Panc1 (cell line): Measurements from ENCODE around the gene NACAD. TPM values are rescaled to one million over a fixed set of nuclear protein-coding genes. Genes with fewer than 3 reads are reported as not detected.

ENCODE experiments used
- ATAC-seq: fragments of 200-7000 bp; cut with Tn5 transposase; 2 replicates; pipeline ENCODE4 v1.9.1; 2020; ENCODE audit warnings: mild to moderate bottlenecking, moderate library complexity
- BruUV-seq: library from RNA; stranded (reverse); fragments of 400-500 nt; replicated peaks from 2 replicates; lab custom pipeline; 2021; lab: Mats Ljungman, UMichigan
- CTCF ChIA-PET: fragments of 300-600 bp; sonication (Branson Sonifier 250); formaldehyde crosslinking; loops from one replicate; lab custom pipeline; 2022; ENCODE audit warnings: antibody characterized with exemption; lab: Charles Lee
- POLR2A ChIA-PET: fragments of 300-600 bp; sonication (Branson Sonifier 250); formaldehyde crosslinking; loops from one replicate; lab custom pipeline; 2022; ENCODE audit warnings: antibody characterized with exemption; lab: Charles Lee
- DNase-seq: peaks from one replicate; pipeline ENCODE4 v3.0.0-alpha.2; 2010; ENCODE audit warnings: low read depth, low spot score
- H3K27ac ChIP-seq: 2 replicates; pipeline ENCODE4 v1.5.1; 2011; ENCODE audit warnings: mild to moderate bottlenecking, low read length, inconsistent platforms
- H3K27me3 ChIP-seq: fragments of 200-500 bp; sonication (Bioruptor generic); 2 replicates; pipeline ENCODE4 v1.6.0; 2014; ENCODE audit warnings: low read length, inconsistent platforms; ENCODE audit not compliant: control insufficient read depth, insufficient read depth
- H3K36me3 ChIP-seq: fragments of 200-500 bp; sonication (Bioruptor generic); 2 replicates; pipeline ENCODE4 v1.5.1; 2014; ENCODE audit warnings: inconsistent platforms, mild to moderate bottlenecking, low read length, moderate library complexity; ENCODE audit not compliant: control insufficient read depth, insufficient read depth
- H3K4me1 ChIP-seq: 2 replicates; pipeline ENCODE4 v1.5.1; 2011; ENCODE audit warnings: inconsistent platforms, mild to moderate bottlenecking, low read length, moderate library complexity; ENCODE audit not compliant: control insufficient read depth, insufficient read depth
- H3K4me3 ChIP-seq, 2 experiments: 2 replicates each; pipeline ENCODE4 v1.5.1; 2011 to 2012; ENCODE audit warnings: low read depth in 2 of 2, low read length in 2 of 2, mild to moderate bottlenecking in 2 of 2, inconsistent platforms in 1 of 2, moderate library complexity in 1 of 2
- H3K9me3 ChIP-seq: fragments of 200-500 bp; sonication (Bioruptor generic); 2 replicates; pipeline ENCODE4 v1.5.1; 2014; ENCODE audit warnings: low read depth, mild to moderate bottlenecking, inconsistent platforms, low read length, moderate library complexity; ENCODE audit not compliant: control insufficient read depth, insufficient read depth
- POLR2AphosphoS5 ChIP-seq: IDR thresholded peaks from 2 replicates; pipeline ENCODE4 v1.6.1; 2012; ENCODE audit warnings: mild to moderate bottlenecking, low read depth, low read length, moderate library complexity
- SIN3A ChIP-seq: IDR thresholded peaks from 2 replicates; pipeline ENCODE4 v1.6.1; 2012; ENCODE audit warnings: low read depth, mild to moderate bottlenecking, low read length, moderate library complexity, borderline replicate concordance; ENCODE audit not compliant: insufficient read depth
- TCF7L2 ChIP-seq: IDR thresholded peaks from 2 replicates; pipeline ENCODE4 v1.6.1; 2011; ENCODE audit warnings: mild to moderate bottlenecking, low read depth, low read length, inconsistent platforms
- in situ Hi-C: cut with HindIII; loops from 2 replicates; pipeline ENCODE4 v1.10.0; 2016; ENCODE audit warnings: low sequenced_read_pairs, low pct_unique_long_range_greater_than_20kb
- intact Hi-C: fragments of 100-400 bp; cut with micrococcal nuclease; formaldehyde crosslinking; loops from one replicate; pipeline ENCODE4 v1.10.0; 2022; ENCODE audit not compliant: unreplicated experiment
- total RNA-seq: library from RNA; stranded (reverse); gene quantifications from one replicate; pipeline ENCODE4 v1.2.1, GENCODE V29; 2021; ENCODE audit not compliant: unreplicated experiment
- TF ChIP-seq, protein P1 (sequence below): fragments of 450-650 bp; IDR thresholded peaks from 2 replicates; pipeline ENCODE4 v1.5.1; 2017; ENCODE audit warnings: mild to moderate bottlenecking
- TF ChIP-seq, protein P2 (sequence below), 2 experiments: IDR thresholded peaks; 2 replicates each; pipeline ENCODE4 v1.6.1; 2011 to 2012; ENCODE audit warnings: low read depth in 2 of 2, control low read depth in 1 of 2, low read length in 1 of 2, mild to moderate bottlenecking in 1 of 2, moderate library complexity in 1 of 2; ENCODE audit not compliant: insufficient read depth in 1 of 2

The NACAD gene
- total RNA-seq, 1 experiment from 2014 or later: 5.3 TPM

DNA sequence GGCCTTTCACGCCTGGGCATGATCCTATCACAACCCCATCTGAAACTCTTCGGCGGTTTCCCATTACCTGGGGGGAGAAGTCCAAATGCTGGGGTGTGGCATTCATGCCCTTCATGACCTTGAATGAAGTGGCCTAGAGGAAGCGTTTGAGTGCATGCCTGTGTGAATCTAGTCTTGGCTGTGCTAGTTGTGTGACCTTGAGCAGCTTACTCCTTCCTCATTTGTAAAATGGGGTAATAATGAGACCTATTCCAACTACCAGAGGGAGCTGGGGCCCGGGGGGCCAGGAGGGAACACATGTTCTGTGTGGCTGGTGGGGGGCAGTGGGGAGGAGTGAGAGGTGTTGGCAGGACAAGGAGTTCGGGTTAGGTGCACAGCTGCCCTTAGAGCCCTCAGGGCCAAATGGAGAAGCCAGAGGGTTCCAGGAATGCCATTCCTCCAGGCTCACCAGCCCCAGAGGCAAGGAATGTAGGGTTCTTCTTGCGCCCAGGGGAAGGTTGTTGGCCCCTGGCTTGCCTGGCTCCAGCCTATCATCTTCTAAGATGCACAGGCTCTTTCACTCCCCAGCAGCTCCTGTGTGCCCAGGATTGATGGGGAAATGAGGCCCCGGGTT lies 44.0 kb upstream of the NACAD start:
- no peak for ATAC-seq
- in situ Hi-C loops: no loop called here
- CTCF ChIA-PET: no interaction called here

DNA sequence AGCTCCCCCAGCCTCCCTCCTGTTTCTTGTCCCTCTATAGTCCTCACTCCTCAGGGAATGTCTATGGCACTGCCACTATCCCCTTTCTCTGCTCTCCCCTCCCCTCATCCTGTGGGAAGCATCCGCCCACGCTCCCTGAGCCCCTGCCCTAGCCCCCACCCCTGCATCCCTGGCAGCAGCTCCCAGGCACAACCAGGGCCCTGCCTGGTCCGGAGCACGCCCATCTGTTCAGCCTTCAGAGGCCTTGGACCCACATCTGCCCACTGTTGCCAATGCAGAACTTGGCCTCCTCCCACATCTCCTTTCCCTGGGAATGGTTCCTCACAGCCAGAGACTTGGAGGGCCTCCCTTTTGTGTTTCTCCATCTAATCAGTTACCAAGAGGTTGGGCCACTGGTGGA lies 43.1 kb upstream of the NACAD start:
- TF ChIP-seq SIN3A: no peak
- no peak for TF ChIP-seq TCF7L2
- TF ChIP-seq, protein P1, sequence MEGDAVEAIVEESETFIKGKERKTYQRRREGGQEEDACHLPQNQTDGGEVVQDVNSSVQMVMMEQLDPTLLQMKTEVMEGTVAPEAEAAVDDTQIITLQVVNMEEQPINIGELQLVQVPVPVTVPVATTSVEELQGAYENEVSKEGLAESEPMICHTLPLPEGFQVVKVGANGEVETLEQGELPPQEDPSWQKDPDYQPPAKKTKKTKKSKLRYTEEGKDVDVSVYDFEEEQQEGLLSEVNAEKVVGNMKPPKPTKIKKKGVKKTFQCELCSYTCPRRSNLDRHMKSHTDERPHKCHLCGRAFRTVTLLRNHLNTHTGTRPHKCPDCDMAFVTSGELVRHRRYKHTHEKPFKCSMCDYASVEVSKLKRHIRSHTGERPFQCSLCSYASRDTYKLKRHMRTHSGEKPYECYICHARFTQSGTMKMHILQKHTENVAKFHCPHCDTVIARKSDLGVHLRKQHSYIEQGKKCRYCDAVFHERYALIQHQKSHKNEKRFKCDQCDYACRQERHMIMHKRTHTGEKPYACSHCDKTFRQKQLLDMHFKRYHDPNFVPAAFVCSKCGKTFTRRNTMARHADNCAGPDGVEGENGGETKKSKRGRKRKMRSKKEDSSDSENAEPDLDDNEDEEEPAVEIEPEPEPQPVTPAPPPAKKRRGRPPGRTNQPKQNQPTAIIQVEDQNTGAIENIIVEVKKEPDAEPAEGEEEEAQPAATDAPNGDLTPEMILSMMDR: no peak
- TF ChIP-seq POLR2AphosphoS5: no peak
- TF ChIP-seq, protein P2, sequence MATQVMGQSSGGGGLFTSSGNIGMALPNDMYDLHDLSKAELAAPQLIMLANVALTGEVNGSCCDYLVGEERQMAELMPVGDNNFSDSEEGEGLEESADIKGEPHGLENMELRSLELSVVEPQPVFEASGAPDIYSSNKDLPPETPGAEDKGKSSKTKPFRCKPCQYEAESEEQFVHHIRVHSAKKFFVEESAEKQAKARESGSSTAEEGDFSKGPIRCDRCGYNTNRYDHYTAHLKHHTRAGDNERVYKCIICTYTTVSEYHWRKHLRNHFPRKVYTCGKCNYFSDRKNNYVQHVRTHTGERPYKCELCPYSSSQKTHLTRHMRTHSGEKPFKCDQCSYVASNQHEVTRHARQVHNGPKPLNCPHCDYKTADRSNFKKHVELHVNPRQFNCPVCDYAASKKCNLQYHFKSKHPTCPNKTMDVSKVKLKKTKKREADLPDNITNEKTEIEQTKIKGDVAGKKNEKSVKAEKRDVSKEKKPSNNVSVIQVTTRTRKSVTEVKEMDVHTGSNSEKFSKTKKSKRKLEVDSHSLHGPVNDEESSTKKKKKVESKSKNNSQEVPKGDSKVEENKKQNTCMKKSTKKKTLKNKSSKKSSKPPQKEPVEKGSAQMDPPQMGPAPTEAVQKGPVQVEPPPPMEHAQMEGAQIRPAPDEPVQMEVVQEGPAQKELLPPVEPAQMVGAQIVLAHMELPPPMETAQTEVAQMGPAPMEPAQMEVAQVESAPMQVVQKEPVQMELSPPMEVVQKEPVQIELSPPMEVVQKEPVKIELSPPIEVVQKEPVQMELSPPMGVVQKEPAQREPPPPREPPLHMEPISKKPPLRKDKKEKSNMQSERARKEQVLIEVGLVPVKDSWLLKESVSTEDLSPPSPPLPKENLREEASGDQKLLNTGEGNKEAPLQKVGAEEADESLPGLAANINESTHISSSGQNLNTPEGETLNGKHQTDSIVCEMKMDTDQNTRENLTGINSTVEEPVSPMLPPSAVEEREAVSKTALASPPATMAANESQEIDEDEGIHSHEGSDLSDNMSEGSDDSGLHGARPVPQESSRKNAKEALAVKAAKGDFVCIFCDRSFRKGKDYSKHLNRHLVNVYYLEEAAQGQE (IDR thresholded peaks at IDR 0.05; ENCODE audit: insufficient read depth in 1 of 2, low read depth in 2 of 2, low read length in 1 of 2): no peak
- no peaks in the 10 kb centered on the region for H3K9me3 ChIP-seq
- H3K4me1 ChIP-seq: no peaks in the 10 kb centered on the region
- intact Hi-C loops: loop anchor here (10.0 kb wide), 1 partner anchor 547 kb away; the partner anchor contains the start of gene TMED4
- ATAC-seq: no peak
- ChIA-PET POLR2A (no interaction called here), CTCF (no interaction called here)
- H3K36me3 ChIP-seq: no peaks in the 10 kb centered on the region
- in situ Hi-C loops: no loop called here
- H3K27ac ChIP-seq: no peak overlapping the region
- 0 out of 2 replicates have a peak, but pooled peaks cover 1% of the 10 kb centered on the region for H3K27me3 ChIP-seq
- H3K4me3 ChIP-seq: no peak overlapping the region
- DNase-seq: no peak
- BruUV-seq: no TSS peak

More for the DNA sequence above, 44.0 kb upstream of the NACAD start:
- Histone ChIP-seq H3K36me3 (no peaks in the 10 kb centered on the region), H3K27ac (no peak overlapping the region), H3K4me1 (no peaks in the 10 kb centered on the region), H3K9me3 (no peaks in the 10 kb centered on the region), H3K4me3 (no peak overlapping the region), H3K27me3 (0 out of 2 replicates have a peak, but pooled peaks cover 2% of the 10 kb centered on the region)
- no peak for DNase-seq
- TF ChIP-seq, protein P2 (IDR thresholded peaks at IDR 0.05; ENCODE audit: insufficient read depth in 1 of 2, low read depth in 2 of 2, low read length in 1 of 2): no peak
- no TSS peak for BruUV-seq
- intact Hi-C loops: loop anchor here (10.0 kb wide), 1 partner anchor 548 kb away; the partner anchor contains the start of gene TMED4
- POLR2A ChIA-PET: no interaction called here
